Measurements from ENCODE around the gene GRAMD2B.

DNA sequence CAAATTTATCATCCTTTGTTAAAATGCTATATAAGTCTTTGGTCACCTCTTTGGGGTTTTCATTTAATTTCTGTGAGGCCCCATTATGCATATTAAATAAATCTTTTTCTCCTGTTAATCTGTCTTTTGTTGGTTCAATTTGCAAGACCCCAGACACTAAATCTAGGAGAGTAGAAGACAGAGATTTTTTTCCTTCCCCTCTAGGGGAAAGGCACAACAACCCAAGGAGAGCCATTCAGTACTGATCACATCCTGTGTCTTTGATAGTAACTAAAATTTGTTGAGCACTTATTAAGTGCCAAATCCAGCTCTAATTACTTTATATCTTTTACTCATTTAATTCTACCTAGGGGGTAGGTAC lies 97.4 kb downstream of the GRAMD2B start:
- TF ChIP-seq, protein P1, sequence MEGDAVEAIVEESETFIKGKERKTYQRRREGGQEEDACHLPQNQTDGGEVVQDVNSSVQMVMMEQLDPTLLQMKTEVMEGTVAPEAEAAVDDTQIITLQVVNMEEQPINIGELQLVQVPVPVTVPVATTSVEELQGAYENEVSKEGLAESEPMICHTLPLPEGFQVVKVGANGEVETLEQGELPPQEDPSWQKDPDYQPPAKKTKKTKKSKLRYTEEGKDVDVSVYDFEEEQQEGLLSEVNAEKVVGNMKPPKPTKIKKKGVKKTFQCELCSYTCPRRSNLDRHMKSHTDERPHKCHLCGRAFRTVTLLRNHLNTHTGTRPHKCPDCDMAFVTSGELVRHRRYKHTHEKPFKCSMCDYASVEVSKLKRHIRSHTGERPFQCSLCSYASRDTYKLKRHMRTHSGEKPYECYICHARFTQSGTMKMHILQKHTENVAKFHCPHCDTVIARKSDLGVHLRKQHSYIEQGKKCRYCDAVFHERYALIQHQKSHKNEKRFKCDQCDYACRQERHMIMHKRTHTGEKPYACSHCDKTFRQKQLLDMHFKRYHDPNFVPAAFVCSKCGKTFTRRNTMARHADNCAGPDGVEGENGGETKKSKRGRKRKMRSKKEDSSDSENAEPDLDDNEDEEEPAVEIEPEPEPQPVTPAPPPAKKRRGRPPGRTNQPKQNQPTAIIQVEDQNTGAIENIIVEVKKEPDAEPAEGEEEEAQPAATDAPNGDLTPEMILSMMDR (IDR thresholded peaks at IDR 0.05), result no peak
- TF ChIP-seq SIN3A (IDR thresholded peaks at IDR 0.05; ENCODE audit: borderline replicate concordance, insufficient read depth, low read depth, low read length) (no peak), POLR2AphosphoS5 (IDR thresholded peaks at IDR 0.05; ENCODE audit: low read depth, low read length) (no peak)
- TF ChIP-seq, protein P2, sequence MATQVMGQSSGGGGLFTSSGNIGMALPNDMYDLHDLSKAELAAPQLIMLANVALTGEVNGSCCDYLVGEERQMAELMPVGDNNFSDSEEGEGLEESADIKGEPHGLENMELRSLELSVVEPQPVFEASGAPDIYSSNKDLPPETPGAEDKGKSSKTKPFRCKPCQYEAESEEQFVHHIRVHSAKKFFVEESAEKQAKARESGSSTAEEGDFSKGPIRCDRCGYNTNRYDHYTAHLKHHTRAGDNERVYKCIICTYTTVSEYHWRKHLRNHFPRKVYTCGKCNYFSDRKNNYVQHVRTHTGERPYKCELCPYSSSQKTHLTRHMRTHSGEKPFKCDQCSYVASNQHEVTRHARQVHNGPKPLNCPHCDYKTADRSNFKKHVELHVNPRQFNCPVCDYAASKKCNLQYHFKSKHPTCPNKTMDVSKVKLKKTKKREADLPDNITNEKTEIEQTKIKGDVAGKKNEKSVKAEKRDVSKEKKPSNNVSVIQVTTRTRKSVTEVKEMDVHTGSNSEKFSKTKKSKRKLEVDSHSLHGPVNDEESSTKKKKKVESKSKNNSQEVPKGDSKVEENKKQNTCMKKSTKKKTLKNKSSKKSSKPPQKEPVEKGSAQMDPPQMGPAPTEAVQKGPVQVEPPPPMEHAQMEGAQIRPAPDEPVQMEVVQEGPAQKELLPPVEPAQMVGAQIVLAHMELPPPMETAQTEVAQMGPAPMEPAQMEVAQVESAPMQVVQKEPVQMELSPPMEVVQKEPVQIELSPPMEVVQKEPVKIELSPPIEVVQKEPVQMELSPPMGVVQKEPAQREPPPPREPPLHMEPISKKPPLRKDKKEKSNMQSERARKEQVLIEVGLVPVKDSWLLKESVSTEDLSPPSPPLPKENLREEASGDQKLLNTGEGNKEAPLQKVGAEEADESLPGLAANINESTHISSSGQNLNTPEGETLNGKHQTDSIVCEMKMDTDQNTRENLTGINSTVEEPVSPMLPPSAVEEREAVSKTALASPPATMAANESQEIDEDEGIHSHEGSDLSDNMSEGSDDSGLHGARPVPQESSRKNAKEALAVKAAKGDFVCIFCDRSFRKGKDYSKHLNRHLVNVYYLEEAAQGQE (IDR thresholded peaks at IDR 0.05; ENCODE audit: insufficient read depth in 1 of 2, low read depth in 2 of 2, low read length in 1 of 2), result no peak
